Kidney capillary endothelial cell (primary cell): ENCODE data around the gene VEGFB.

Experiments used
- DNase-seq: peaks from one replicate; pipeline ENCODE4 v3.0.0-alpha.2; 2018; ENCODE audit warnings: low spot score

The VEGFB gene

DNA sequence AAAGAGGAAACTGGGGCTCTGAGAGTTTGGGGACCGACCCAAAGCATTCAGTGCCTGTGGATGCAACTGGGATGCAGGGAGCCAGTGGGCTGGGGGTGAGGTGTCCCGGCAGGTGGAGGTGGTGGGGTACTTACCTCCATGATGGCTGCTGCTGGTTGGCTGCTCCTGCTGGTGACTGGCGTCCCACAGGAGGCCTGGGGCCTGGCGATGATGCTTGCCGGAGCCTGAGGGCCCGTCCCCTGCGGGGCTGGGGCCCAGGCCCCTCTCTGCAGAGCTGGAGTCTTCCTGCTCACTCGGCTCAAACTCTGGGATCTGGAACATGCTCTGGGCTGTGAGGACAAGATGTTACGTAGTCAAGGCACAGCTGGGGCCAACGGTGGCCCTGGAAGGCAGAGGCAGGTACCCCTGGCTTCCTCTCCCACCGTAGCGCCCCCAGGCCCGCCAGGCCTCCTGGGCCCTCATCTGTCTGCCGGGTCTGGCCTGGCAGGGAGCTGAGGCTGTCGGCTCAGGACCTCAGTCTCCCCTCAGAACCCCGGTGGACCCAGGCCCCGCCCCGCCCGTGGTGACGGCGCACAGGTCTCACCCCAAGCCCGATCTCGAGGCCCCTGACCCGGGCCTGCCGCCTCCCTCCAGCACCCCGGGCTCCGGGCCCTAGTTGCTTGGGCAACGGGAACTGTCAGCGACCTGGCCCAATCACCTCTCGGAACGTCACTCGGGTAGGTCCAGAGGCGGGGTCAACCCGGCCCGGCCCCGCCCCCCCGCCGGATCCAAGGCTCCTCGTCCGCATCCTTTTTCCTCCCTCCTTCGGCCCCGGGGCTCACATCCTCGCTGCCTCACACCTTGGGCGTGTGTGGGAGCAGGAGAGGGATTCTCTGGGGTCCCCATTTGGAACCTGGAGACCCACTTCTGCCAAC, 49.9 kb downstream of the VEGFB start, which contains the start of gene BAD:
TSS of gene BAD (minus strand) at position 618 of the 914 bp plus-strand sequence. CDS start at position 321, 297 bp downstream.
- DNase-seq: peak; percentile 89

DNA sequence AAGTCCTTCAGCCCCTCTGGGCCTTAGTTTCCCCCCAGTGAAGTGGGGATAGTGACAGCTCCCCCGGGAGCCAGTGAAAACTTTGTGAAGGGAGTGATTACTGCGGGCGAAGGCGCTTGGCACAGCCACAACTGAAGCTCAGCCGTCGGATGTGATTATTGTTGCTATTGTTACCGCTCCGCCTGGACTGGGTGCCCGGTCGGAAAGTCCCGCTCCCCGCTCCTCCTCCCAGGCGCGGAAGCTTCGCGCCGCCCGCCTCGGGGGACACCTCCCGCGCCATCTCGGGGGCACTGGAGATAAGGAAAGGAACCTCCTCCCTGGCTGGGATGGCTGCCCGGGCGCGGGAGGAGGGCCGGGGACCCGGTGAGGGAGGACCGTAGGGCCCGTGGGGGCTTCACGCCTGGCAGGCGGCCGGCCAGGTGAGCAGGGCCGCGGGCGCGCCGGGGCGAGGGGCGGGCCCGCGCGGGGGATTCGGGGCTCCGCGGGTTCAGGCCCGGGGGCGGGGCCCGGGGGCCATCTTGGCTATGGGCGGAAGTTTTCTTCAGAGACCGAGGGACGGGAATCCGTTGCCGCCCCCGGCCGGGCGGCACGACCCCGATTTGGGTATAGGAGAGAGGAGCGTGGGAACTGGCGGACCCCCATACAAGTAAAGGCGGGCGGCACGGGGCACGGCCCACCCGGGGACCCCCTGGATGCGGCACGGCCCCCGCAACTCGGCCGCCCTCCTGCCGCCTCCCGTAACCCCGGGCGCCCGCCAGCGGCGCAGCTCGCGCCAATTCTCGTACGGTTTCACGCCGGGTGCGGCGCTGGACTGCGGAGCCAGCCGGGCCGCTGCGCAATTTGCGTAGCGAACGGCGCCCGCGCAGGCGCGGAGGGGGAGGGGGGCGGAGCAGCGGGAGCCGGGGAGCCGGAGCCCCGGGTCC, 50.8 kb downstream of the VEGFB start, which contains the start of gene GPR137:
TSS of gene GPR137 (plus strand) at position 887 of the 923 bp plus-strand sequence. CDS start 677 bp downstream, outside the sequence.
- DNase-seq: peak; percentile 66

DNA sequence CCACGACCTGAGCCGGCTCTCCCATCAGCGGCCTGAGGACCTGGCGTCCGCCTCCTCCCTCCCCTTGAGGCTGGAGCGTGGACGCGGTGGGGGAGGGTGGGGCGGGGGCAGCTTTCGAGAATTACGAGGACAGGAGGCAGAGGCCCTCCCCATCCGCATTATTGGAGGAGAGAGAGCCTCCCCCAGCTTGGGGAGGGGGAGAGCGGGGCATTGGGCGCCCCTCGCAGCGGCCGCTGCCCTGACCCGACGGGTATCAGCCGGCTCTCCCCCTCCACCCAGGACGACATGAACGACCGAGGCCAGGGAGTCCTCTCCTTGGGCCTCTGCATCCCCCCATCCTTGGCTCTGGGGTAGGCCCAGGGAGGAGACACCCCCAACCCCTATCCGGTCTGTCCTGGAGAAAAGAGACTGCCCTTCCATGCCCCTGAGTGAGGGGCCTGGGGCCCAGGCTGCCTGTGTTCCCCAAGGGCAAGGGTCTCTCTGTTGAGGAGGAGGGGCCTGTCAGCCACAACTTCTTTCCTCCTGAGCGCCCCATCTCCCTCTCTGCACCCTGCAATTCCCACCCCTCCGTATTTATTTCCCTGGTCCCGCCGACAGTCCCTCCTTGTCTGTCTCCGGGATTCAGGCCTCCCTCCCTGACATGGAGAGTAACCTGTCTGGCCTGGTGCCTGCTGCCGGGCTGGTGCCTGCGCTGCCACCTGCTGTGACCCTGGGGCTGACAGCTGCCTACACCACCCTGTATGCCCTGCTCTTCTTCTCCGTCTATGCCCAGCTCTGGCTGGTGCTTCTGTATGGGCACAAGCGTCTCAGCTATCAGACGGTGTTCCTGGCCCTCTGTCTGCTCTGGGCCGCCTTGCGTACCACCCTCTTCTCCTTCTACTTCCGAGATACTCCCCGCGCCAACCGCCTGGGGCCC, 51.8 kb downstream of the VEGFB start:
- no peak for DNase-seq

DNA sequence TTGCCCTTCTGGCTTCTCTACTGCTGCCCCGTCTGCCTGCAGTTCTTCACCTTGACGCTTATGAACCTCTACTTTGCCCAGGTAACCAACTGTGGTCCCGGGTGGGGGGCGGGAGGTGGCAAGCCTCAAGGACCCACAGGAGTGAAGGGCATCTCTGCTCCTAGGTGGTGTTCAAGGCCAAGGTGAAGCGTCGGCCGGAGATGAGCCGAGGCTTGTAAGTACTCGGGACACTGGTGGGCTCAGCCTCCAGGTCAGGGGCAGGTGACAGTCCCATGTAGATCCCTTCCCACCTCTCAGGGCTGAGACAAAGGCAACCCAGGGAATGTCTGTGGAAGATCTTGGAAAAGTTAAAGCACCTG, 52.4 kb downstream of the VEGFB start:
- no peak for DNase-seq

DNA sequence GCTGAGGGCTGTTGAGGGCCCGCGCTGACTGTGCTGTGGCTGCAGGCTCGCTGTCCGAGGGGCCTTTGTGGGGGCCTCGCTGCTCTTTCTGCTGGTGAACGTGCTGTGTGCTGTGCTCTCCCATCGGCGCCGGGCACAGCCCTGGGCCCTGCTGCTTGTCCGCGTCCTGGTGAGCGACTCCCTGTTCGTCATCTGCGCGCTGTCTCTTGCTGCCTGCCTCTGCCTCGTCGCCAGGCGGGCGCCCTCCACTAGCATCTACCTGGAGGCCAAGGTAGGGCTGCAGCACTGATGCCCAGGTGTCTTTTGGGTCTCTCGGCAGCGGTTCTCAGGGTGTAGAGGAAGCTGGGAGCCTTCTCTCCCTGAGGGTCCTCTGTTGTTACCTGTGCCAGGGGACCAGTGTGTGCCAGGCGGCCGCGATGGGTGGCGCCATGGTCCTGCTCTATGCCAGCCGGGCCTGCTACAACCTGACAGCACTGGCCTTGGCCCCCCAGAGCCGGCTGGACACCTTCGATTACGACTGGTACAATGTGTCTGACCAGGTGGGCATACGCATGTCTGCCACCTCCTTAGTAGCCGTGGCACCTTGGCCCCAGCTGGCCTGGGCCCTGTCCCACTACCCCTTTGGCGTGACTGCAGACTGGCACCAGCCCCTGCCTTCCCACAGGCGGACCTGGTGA, 53.4 kb downstream of the VEGFB start:
- DNase-seq: no peak

DNA sequence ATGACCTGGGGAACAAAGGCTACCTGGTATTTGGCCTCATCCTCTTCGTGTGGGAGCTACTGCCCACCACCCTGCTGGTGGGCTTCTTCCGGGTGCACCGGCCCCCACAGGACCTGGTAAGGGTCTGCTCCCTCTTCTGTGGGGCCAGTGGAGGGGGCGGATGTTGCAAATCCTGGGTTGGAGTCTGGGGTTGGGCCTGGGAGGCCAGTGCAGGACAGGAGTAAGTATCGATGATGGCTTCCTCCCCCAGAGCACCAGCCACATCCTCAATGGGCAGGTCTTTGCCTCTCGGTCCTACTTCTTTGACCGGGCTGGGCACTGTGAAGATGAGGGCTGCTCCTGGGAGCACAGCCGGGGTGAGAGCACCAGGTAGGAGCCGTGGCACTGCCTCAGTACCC, 54.0 kb downstream of the VEGFB start:
- DNase-seq: no peak
